Subcutaneous abdominal adipose tissue (tissue), 5 donors: Measurements from ENCODE around the gene SAYSD1.

ENCODE experiments used
- H3K27ac ChIP-seq: one replicate; pipeline ENCODE4 v1.7.0; 2013; ENCODE audit warnings: low read depth, mild to moderate bottlenecking, inconsistent platforms, low read length, moderate library complexity
- H3K27me3 ChIP-seq, 5 donors: one replicate each; pipeline ENCODE4 v1.7.0; 2013; ENCODE audit warnings: low read length in 5 of 5, inconsistent platforms in 1 of 5; ENCODE audit not compliant: control insufficient read depth in 5 of 5, insufficient read depth in 4 of 5
- H3K36me3 ChIP-seq, 5 donors: one replicate each; pipeline ENCODE4 v1.7.0; 2013; ENCODE audit warnings: low read length in 5 of 5; ENCODE audit not compliant: control insufficient read depth in 5 of 5, insufficient read depth in 5 of 5
- H3K4me1 ChIP-seq, 5 donors: one replicate each; pipeline ENCODE4 v1.7.0; 2013; ENCODE audit warnings: low read length in 5 of 5, mild to moderate bottlenecking in 3 of 5, moderate library complexity in 1 of 5; ENCODE audit not compliant: control insufficient read depth in 5 of 5, insufficient read depth in 5 of 5
- H3K4me3 ChIP-seq, 5 donors: one replicate each; pipeline ENCODE4 v1.7.0; 2013; ENCODE audit warnings: low read length in 5 of 5, low read depth in 1 of 5
- H3K9ac ChIP-seq, 5 donors: one replicate each; pipeline ENCODE4 v1.7.0; 2013; ENCODE audit warnings: low read length in 5 of 5, mild to moderate bottlenecking in 4 of 5, moderate library complexity in 3 of 5
- H3K9me3 ChIP-seq, 5 donors: one replicate each; pipeline ENCODE4 v1.7.0; 2013; ENCODE audit warnings: low read length in 5 of 5; ENCODE audit not compliant: control insufficient read depth in 5 of 5
- donor health status: healthy.
- donor health status: healthy.
- donor health status: healthy.
- donor health status: healthy.
- donor health status: healthy.

Gene SAYSD1, protein sequence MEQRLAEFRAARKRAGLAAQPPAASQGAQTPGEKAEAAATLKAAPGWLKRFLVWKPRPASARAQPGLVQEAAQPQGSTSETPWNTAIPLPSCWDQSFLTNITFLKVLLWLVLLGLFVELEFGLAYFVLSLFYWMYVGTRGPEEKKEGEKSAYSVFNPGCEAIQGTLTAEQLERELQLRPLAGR

GRCh38 chr6:39114704-39115599 lies at the start of gene SAYSD1:
Gene SAYSD1, minus strand, starts transcription at chr6:39115186. Its CDS starts 97 bp downstream, at chr6:39115089.
- Histone ChIP-seq H3K4me3 (peak within 1 kb of the TSS; percentile 78 to 90 (median 82)), H3K27me3 (no peaks in the 10 kb centered on the region), H3K9ac (peak within 1 kb of the TSS; percentile 32 to 96 (median 89)), H3K4me1 (peaks cover 3 to 20% (median 16%) of the 10 kb centered on the region in 5 donors), H3K27ac (peak within 1 kb of the TSS; percentile 81), H3K36me3 (peaks cover 2 to 12% (median 6%) of the 10 kb centered on the region in 5 donors), H3K9me3 (peaks cover 0 to 3% (median 0%) of the 10 kb centered on the region in 5 donors)

DNA sequence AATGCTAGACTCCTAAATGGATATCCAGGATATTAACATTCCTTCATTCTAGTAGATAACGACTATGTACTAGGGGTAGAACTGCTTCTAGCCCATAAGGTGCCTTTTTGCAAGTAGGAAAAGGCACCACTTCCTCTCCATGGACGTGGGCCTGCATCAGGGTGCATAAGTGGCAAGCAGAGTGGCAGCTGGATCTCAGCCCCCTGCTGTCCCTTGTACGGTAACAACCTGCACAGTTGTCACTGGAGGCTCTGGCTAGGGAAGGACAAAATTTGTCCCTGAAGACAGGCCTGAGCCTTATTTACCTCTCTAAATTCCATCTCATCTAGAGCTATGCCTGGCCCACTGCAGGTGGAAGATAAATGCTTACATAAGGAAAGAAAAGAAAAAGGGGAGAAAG lies 42.5 kb upstream of the SAYSD1 start:
- no peaks in the 10 kb centered on the region for H3K36me3 ChIP-seq
- H3K9ac ChIP-seq, result no peak overlapping the region
- H3K9me3 ChIP-seq, result peaks cover 0 to 3% (median 0%) of the 10 kb centered on the region in 5 donors
- H3K4me3 ChIP-seq, result no peak overlapping the region
- no peak overlapping the region for H3K27ac ChIP-seq
- peaks cover 0 to under 1% (median 0%) of the 10 kb centered on the region in 5 donors for H3K27me3 ChIP-seq
- H3K4me1 ChIP-seq, result peaks cover 0 to 7% (median 0%) of the 10 kb centered on the region in 5 donors

GRCh38 chr6:39156801-39157200 lies 41.8 kb upstream of the SAYSD1 start:
- peaks cover 0 to 4% (median 0%) of the 10 kb centered on the region in 5 donors for H3K27me3 ChIP-seq
- H3K4me3 ChIP-seq, result no peak overlapping the region
- H3K27ac ChIP-seq, result no peak overlapping the region
- peaks cover 0 to 14% (median 0%) of the 10 kb centered on the region in 5 donors for H3K4me1 ChIP-seq
- H3K36me3 ChIP-seq, result no peaks in the 10 kb centered on the region
- H3K9me3 ChIP-seq, result peaks cover 0 to 3% (median 0%) of the 10 kb centered on the region in 5 donors
- H3K9ac ChIP-seq, result no peak overlapping the region

DNA sequence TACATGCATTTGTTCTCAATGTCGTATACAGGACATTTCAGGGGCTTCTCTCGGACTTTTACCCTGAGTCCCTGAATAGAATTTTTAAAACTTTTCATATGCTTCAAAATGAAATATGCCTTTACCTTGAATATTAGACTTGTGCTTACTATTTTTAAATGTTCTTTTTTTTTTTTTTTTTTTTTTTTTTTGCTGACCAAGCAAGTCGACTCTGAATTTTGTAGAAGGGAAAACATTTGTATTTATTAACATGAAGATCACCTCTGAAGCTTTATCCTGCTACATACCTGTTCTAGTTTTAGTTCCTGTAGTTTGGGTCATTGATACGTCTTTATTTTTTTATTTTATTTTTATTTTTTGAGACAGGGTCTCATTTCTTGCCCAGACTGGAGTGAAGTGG lies 39.7 kb upstream of the SAYSD1 start:
- H3K9ac ChIP-seq, result no peak overlapping the region

DNA sequence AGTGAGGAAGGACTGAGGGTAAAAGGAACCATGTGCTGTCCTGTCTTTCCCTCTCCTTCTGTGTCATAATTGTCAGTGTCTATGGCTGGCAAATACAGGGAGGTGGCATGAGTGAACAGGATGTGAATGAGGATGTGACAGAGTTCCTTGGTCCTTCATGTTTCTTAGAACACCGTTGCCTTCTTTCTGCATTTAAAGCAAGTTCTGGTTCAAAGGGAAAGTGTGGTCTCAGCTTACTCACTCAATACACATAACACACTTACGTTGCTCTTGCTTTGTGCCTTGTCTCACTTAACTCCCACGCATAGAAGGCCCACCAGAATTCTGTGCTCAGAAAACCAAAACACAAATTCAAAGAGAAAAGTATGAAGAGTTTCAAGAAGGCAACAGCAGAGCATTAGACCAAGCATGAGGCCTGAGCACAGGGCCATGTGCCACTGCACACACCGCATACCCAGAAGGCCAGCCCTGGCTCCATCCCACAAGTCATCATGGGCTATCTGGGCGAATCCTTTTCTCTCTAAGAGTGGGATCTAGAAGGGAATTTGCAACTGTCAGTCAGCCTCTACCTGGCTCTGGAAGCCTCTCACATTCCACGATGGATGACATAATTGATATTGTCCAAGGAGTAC lies 38.9 kb upstream of the SAYSD1 start:
- no peak overlapping the region for H3K4me3 ChIP-seq
- peaks cover 0 to 24% (median 0%) of the 10 kb centered on the region in 5 donors for H3K4me1 ChIP-seq
- H3K9ac ChIP-seq, result no peak overlapping the region
- H3K27me3 ChIP-seq, result peaks cover 0 to 4% (median 0%) of the 10 kb centered on the region in 5 donors
- no peak overlapping the region for H3K27ac ChIP-seq
- no peaks in the 10 kb centered on the region for H3K36me3 ChIP-seq
- H3K9me3 ChIP-seq, result no peaks in the 10 kb centered on the region

More for the DNA sequence above, 39.7 kb upstream of the SAYSD1 start:
- peaks cover 0 to 24% (median 0%) of the 10 kb centered on the region in 5 donors for H3K4me1 ChIP-seq
- H3K27me3 ChIP-seq, result peaks cover 0 to 4% (median 0%) of the 10 kb centered on the region in 5 donors
- no peak overlapping the region for H3K27ac ChIP-seq
- H3K9me3 ChIP-seq, result peaks cover 0 to 1% (median 0%) of the 10 kb centered on the region in 5 donors
- no peak overlapping the region for H3K4me3 ChIP-seq
- no peaks in the 10 kb centered on the region for H3K36me3 ChIP-seq

- Histone ChIP-seq H3K4me3 (no peak overlapping the region), H3K4me1 (peaks cover 0 to 24% (median 0%) of the 10 kb centered on the region in 5 donors), H3K36me3 (no peaks in the 10 kb centered on the region), H3K27me3 (peaks cover 0 to 4% (median 0%) of the 10 kb centered on the region in 5 donors), H3K27ac (no peak overlapping the region), H3K9ac (no peak overlapping the region), H3K9me3 (no peaks in the 10 kb centered on the region)
Measured at GRCh38 chr6:39152262-39152661, 37.3 kb upstream of the SAYSD1 start.

GRCh38 chr6:39151211-39151610 lies 36.2 kb upstream of the SAYSD1 start:
- Histone ChIP-seq H3K4me3 (no peak overlapping the region), H3K27ac (peak overlapping the region; percentile 9), H3K27me3 (peaks cover 0 to 4% (median 0%) of the 10 kb centered on the region in 5 donors), H3K9me3 (no peaks in the 10 kb centered on the region), H3K9ac (no peak overlapping the region), H3K36me3 (no peaks in the 10 kb centered on the region), H3K4me1 (peaks cover 0 to 24% (median 0%) of the 10 kb centered on the region in 5 donors)

GRCh38 chr6:39144481-39145173 lies 29.6 kb upstream of the SAYSD1 start:
- Histone ChIP-seq H3K4me1 (peaks cover 0 to 53% (median 0%) of the 10 kb centered on the region in 5 donors), H3K27ac (peak overlapping the region; percentile 6), H3K27me3 (peaks cover 0 to 4% (median 0%) of the 10 kb centered on the region in 5 donors), H3K9ac (no peak overlapping the region), H3K4me3 (no peak overlapping the region), H3K9me3 (no peaks in the 10 kb centered on the region), H3K36me3 (no peaks in the 10 kb centered on the region)

DNA sequence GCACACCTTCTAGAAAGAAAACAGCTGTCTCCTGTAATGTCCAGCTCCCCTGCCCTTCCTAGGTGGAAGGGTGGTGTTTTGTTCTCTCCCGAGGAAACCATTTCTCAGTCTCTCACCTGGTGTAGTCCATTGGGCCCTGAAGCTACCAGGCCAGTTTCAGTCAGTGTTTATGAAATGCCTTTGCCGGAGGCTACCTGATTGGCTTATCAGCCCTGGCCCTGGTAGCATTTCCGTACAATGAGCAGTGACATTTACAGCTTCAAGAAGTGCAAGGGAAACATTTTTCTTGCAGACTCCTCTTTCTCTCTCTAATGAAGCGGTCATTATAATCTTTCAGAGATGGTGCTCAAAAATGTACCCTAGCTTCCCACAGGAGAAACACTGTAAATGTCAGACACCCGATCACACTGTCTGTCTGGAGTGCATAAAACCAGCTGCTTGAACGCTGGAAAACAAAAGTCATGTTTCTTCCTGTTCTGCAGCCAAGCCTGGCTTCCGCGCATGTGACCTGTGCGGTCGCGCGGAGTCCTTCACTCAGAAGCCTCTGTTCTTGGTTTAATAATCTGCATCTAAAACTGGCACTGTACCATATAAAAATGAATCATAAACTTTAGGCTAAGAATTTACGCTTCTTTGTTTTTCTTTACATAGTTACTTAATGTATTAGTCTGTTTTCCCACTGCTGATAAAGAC lies 28.4 kb upstream of the SAYSD1 start:
- peaks cover 0 to 4% (median 0%) of the 10 kb centered on the region in 5 donors for H3K27me3 ChIP-seq
- H3K27ac ChIP-seq, result peak overlapping the region; percentile 6
- no peaks in the 10 kb centered on the region for H3K36me3 ChIP-seq
- no peak overlapping the region for H3K9ac ChIP-seq
- H3K4me1 ChIP-seq, result peaks cover 0 to 53% (median 0%) of the 10 kb centered on the region in 5 donors
- peaks cover 0 to 7% (median 3%) of the 10 kb centered on the region in 5 donors for H3K9me3 ChIP-seq
- peak overlapping the region in 1 of 5 donors; percentile 27 for H3K4me3 ChIP-seq
